Natural killer cell treated with Interleukin-12 subunit alpha and Interleukin-12 subunit beta and Interleukin-15 and Interleukin-18, amount 100 ng/mL, for 72 hours (primary cell): ENCODE results near the gene ZNF358. TPM values are rescaled to one million over a fixed set of nuclear protein-coding genes. Genes with fewer than 3 reads are reported as not detected.
"Not testable (repeated sequence)": the region's sequence is repeated elsewhere in the genome, so short reads cannot be mapped to it uniquely, and the experiment has no call there.

Source experiments
- ATAC-seq, 2 donors: fragments of 150-1000 bp; cut with Tn5 transposase in 1 of 2; sonication (Bioruptor Pico), chemical (Tn5 transposase) in 1 of 2; 2 replicates each; pipeline ENCODE4 v1.10.0; 2021
- DNase-seq: peaks from one replicate; pipeline ENCODE4 v3.0.0; 2022; ENCODE audit warnings: low spot score
- H3K27ac Mint-ChIP-seq, 2 donors: 1 replicate in 1 of 2; 2 replicates in 1 of 2; pipeline ENCODE4 v1.8.0; 2022; ENCODE audit warnings: mixed read lengths in 2 of 2, mild to moderate bottlenecking in 1 of 2, moderate library complexity in 1 of 2
- H3K27me3 Mint-ChIP-seq, 2 donors: 1 replicate in 1 of 2; 2 replicates in 1 of 2; pipeline ENCODE4 v1.8.0; 2022; ENCODE audit warnings: mixed read lengths in 2 of 2
- H3K36me3 Mint-ChIP-seq: one replicate; pipeline ENCODE4 v1.8.0; 2022; ENCODE audit warnings: mixed read lengths
- H3K4me1 Mint-ChIP-seq, 2 donors: 1 replicate in 1 of 2; 2 replicates in 1 of 2; pipeline ENCODE4 v1.8.0; 2022; ENCODE audit warnings: low read depth in 2 of 2, mixed read lengths in 2 of 2, mild to moderate bottlenecking in 1 of 2
- H3K4me3 Mint-ChIP-seq: one replicate; pipeline ENCODE4 v1.8.0; 2022; ENCODE audit warnings: mixed read lengths
- H3K9me3 Mint-ChIP-seq: 2 replicates; pipeline ENCODE4 v1.8.0; 2022; ENCODE audit warnings: mixed read lengths
- total RNA-seq, 2 donors: library from RNA; stranded (reverse); gene quantifications; one replicate each; pipeline ENCODE4 v1.2.3, GENCODE V29; 2022

ZNF358 gene
- total RNA-seq, 2 donors from 2014 or later: 10.2 to 15.6 TPM

- Mint-ChIP-seq H3K27ac (no peak overlapping the region), H3K4me3 (no peak overlapping the region), H3K4me1 (peaks cover 7 to 8% of the 10 kb centered on the region in 2 donors), H3K27me3 (no peaks in the 10 kb centered on the region), H3K9me3 (no peaks in the 10 kb centered on the region), H3K36me3 (no peaks in the 10 kb centered on the region)
- DNase-seq (no peak), ATAC-seq (no peak)
Observed at GRCh38 chr19:7529610-7530490, 13.9 kb downstream of the ZNF358 start.

- Mint-ChIP-seq H3K9me3 (no peaks in the 10 kb centered on the region), H3K4me1 (peaks cover 18 to 21% of the 10 kb centered on the region in 2 donors), H3K4me3 (peak overlapping the region; percentile 99), H3K36me3 (peaks cover 5% of the 10 kb centered on the region), H3K27ac (peak overlapping the region; percentile 80 to 92), H3K27me3 (no peaks in the 10 kb centered on the region)
- DNase-seq (no peak), ATAC-seq (no peak)
Observed at GRCh38 chr19:7533281-7533885, 17.5 kb downstream of the ZNF358 start.

DNA sequence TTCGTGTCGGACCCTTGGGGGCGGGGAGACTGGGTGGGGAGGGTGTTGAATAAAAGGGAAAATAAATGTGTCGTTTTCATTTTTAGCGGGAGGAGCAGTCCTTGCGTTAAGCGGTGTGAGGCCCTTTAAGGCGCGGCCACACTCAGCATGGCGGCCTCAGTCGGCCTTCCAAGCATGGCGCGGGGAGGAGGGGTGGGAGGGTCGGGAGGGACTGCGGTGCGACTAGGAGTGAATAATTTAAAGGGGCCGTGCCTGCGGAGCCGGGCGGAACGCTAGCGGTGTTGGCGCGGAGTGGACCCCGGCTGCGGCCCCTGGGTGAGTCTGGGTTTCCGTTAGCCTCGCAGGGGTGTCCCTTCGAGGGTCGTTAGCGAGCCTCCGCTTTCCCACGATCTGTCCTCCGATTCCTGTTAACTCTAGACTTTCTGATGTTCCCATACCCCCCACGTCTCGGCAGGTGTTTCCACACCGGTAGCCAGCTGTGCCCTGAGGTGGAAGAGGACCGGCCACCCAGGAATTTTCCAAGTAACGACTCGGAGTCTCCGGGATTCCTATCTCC, 18.1 kb downstream of the ZNF358 start:
- no peaks in the 10 kb centered on the region for H3K27me3 Mint-ChIP-seq
- ATAC-seq: peak; percentile 65 to 77
- DNase-seq: peak; percentile 86
- peak overlapping the region; percentile 99 for H3K4me3 Mint-ChIP-seq
- H3K27ac Mint-ChIP-seq: peak overlapping the region; percentile 80 to 92
- peaks cover 21 to 22% of the 10 kb centered on the region in 2 donors for H3K4me1 Mint-ChIP-seq
- peaks cover 9% of the 10 kb centered on the region for H3K36me3 Mint-ChIP-seq
- no peaks in the 10 kb centered on the region for H3K9me3 Mint-ChIP-seq

DNA sequence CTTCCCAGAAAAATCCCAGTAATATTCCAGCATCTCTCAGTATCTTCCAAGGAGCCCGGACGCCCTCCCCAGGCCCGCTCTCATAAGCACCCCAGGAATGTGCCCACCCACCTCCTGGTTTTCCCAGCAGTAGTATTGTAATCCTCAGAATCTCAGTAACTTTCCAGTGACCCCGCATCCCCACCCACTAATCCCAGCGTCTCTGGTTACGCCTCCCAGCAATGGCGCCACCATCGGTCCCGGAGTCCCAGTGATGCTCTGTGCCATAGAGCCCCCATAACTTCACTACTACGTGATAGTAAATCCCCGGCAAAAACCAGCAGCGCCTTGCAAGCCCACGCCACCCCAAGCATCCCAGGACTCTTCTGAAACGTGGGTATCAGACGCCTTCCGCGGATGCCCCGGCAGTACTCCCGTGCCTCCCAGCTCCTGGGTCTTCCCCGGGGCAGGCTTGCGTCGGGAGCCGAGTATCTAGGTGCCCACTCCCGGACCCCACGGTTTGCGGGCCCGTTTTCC, 18.7 kb downstream of the ZNF358 start:
- H3K27ac Mint-ChIP-seq: peak overlapping the region; percentile 80 to 92
- peaks cover 9% of the 10 kb centered on the region for H3K36me3 Mint-ChIP-seq
- DNase-seq (no peak), ATAC-seq (peak; percentile 13)
- peak overlapping the region; percentile 99 for H3K4me3 Mint-ChIP-seq
- peaks cover 21 to 22% of the 10 kb centered on the region in 2 donors for H3K4me1 Mint-ChIP-seq
- no peaks in the 10 kb centered on the region for H3K27me3 Mint-ChIP-seq
- no peaks in the 10 kb centered on the region for H3K9me3 Mint-ChIP-seq

DNA sequence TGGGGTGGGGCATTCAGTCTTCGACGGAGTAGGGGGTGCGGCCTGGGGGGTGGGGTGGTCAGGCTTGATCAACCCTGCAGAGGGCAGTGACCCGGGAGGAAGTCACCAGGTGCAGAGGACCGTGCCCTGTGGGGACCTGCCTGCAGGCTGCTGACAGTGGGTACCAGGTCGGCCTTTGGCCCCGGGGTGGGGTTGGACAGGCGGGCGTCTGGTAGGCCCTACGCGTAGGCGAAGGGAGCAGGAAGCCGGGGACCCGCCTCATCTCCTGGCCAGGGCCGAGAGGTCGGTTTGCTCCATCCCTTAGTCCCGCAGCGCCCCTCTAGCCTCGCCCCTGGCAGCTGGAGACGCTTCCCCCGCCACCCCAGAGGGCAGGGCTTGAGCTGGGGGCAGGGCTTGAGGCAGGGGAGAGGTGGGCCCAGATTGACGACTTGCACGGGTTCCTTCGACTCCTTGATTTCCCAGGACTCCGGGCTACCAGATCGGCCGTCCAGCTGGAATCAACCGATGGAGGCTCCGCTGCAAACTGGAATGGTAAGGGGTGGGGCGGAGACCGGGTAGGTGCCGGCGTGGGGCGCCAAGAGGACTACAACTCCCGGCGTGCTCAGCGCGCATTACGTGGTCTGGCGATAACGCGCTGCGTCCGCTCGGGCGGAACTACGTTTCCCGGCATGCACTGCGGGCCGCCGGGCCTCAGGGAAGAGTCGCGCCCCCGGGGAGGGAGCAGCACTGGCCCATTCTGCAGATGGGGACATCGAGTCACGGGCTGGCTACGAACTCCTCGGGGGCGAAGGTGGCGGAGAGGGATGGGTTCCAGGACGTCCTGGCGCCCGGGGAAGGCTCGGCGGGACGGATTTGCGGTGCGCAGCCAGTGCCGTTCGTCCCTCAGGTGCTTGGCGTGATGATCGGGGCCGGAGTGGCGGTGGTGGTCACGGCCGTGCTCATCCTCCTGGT, 19.4 kb downstream of the ZNF358 start, which contains the start of gene PNPLA6:
Gene PNPLA6 (plus strand): TSS at position 671 of the 951 bp plus-strand sequence. CDS start 72 bp downstream, at position 743.
- Mint-ChIP-seq H3K27me3 (no peaks in the 10 kb centered on the region), H3K36me3 (peaks cover 9% of the 10 kb centered on the region), H3K4me1 (peaks cover 24 to 25% of the 10 kb centered on the region in 2 donors), H3K4me3 (peak within 1 kb of the TSS; percentile 99), H3K9me3 (no peaks in the 10 kb centered on the region), H3K27ac (peak within 1 kb of the TSS; percentile 80 to 92)
- DNase-seq (peak; percentile 94), ATAC-seq (peak; percentile 91 to 92)

DNA sequence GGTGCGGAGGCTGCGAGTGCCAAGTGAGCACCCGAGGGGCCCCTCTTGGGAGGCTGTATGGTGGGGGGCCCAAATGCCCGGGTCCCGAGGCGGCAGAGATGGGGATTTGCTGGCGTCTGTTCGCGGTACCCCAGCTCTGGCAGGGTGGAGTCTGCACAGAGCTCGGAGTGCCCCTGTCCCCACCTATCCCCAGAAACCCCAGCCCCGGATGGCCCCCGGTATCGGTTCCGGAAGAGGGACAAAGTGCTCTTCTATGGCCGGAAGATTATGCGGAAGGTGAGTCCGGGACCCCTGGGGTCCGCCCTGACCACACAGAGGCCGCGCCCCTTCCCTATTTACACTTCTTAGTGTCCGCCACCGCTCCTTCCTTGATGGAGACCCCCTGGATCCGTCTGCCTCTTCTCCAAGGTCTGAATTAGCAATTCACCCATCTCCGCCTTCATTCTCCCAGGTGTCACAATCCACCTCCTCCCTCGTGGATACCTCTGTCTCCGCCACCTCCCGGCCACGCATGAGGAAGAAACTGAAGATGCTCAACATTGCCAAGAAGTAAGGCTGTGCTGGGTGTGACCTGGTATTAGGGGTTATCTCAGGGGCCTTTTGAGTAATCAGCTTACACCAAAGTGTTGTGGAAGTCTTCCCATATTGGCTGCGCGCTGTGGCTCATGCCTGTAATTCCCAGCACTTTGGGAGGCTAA, 20.2 kb downstream of the ZNF358 start:
- peaks cover 26 to 27% of the 10 kb centered on the region in 2 donors for H3K4me1 Mint-ChIP-seq
- H3K9me3 Mint-ChIP-seq: no peaks in the 10 kb centered on the region
- DNase-seq (no peak), ATAC-seq (peak in 1 of 2 donors; percentile 0)
- peak overlapping the region; percentile 99 for H3K4me3 Mint-ChIP-seq
- peak overlapping the region; percentile 80 to 92 for H3K27ac Mint-ChIP-seq
- no peaks in the 10 kb centered on the region for H3K27me3 Mint-ChIP-seq
- H3K36me3 Mint-ChIP-seq: peaks cover 9% of the 10 kb centered on the region

GRCh38 chr19:7538990-7539389, 23.1 kb downstream of the ZNF358 start:
- Mint-ChIP-seq H3K36me3 (peaks cover 21% of the 10 kb centered on the region), H3K4me1 (peaks cover 36% of the 10 kb centered on the region in 2 donors), H3K4me3 (peak overlapping the region; percentile 25)
- DNase-seq, H3K9me3 Mint-ChIP-seq, H3K27me3 Mint-ChIP-seq, H3K27ac Mint-ChIP-seq, ATAC-seq: not testable (repeated sequence)

DNA sequence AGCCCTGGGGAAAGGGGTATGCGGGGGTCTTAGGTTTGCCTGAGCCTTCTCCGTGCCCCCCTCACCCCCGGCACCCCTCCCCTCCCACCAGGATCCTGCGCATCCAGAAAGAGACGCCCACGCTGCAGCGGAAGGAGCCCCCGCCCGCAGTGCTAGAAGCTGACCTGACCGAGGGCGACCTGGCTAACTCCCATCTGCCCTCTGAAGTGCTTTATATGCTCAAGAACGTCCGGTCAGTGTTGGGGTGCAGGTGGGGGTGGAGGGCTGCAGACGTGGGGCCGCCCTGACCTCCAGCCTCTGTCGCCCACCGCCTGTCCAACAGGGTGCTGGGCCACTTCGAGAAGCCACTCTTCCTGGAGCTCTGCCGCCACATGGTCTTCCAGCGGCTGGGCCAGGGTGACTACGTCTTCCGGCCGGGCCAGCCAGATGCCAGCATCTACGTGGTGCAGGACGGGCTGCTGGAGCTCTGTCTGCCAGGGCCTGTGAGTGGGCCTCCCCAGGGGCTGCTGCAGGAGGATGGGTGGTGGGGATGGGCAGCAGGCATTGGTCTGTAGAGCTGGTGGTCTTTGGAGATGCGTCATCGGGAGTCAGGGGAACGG, 24.0 kb downstream of the ZNF358 start:
- Mint-ChIP-seq H3K27me3 (no peaks in the 10 kb centered on the region), H3K36me3 (peaks cover 21% of the 10 kb centered on the region), H3K4me3 (no peak overlapping the region), H3K4me1 (peaks cover 33 to 37% of the 10 kb centered on the region in 2 donors), H3K9me3 (no peaks in the 10 kb centered on the region), H3K27ac (peak overlapping the region; percentile 49 to 59)
- DNase-seq (no peak), ATAC-seq (no peak)

- Mint-ChIP-seq H3K4me1 (peaks cover 36 to 44% of the 10 kb centered on the region in 2 donors), H3K36me3 (peaks cover 25% of the 10 kb centered on the region), H3K27me3 (no peaks in the 10 kb centered on the region), H3K9me3 (peaks cover 2% of the 10 kb centered on the region), H3K27ac (no peak overlapping the region), H3K4me3 (no peak overlapping the region)
- DNase-seq: no peak
- ATAC-seq: peak in 1 of 2 donors; percentile 7
Observed at GRCh38 chr19:7540761-7541474, 25.0 kb downstream of the ZNF358 start.

GRCh38 chr19:7541475-7541824, 25.5 kb downstream of the ZNF358 start:
- Mint-ChIP-seq H3K4me3 (no peak overlapping the region), H3K27me3 (no peaks in the 10 kb centered on the region), H3K4me1 (peaks cover 36 to 43% of the 10 kb centered on the region in 2 donors), H3K27ac (no peak overlapping the region), H3K36me3 (peaks cover 25% of the 10 kb centered on the region), H3K9me3 (peaks cover 3% of the 10 kb centered on the region)
- no peak for ATAC-seq
- no peak for DNase-seq

DNA sequence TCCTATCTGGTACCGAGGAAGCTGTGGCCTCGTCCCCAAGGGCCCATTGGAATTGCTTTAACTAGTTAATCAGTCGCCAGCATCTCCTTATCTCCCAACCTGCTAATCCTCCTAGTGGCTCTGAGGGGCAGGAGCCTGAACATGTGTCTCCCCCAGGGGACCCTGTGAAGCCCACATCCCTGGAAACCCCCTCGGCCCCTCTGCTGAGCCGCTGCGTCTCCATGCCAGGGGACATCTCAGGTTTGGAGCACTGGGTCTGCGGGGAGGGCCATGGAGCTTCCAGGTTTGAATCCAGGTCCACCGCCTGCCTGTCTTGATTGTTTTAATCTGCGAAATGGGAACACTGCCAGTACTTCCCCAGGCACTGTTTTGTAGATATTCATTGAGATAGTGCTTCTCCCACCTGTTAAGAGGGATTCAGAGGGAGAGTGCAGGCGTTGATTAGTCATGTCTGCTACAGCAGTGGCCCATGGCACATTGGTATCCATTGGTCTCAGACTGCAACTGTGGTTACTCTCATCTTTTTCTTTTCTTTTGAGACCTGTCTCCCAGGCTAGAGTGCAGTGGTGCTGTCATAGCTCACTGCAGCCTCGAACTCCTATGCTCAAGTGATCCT, 26.0 kb downstream of the ZNF358 start:
- Mint-ChIP-seq H3K4me3 (no peak overlapping the region), H3K36me3 (peaks cover 25% of the 10 kb centered on the region), H3K27ac (no peak overlapping the region), H3K27me3 (no peaks in the 10 kb centered on the region), H3K9me3 (peaks cover 3% of the 10 kb centered on the region), H3K4me1 (peaks cover 32 to 40% of the 10 kb centered on the region in 2 donors)
- no peak for ATAC-seq
- DNase-seq: no peak
